ENCODE results near the gene FEV. TPM values are rescaled to one million over a fixed set of nuclear protein-coding genes. Genes with fewer than 3 reads are reported as not detected.
A peak's percentile ranks its signal among the peaks of the same experiment; 100 is the strongest.

FEV gene
- total RNA-seq, 1 donor from 2014 or later: not detected

- TF ChIP-seq CTCF (IDR thresholded peaks at IDR 0.05): no peak
- peaks cover 78% of the 10 kb centered on the region for H3K27me3 ChIP-seq
- DNase-seq: no peak
- no peak overlapping the region for H3K27ac ChIP-seq
- H3K4me3 ChIP-seq: no peak overlapping the region
- intact Hi-C loops (cut with DNase I): no loop called here
- H3K9me3 ChIP-seq: no peaks in the 10 kb centered on the region
- H3K4me1 ChIP-seq: peaks cover 20% of the 10 kb centered on the region
- ATAC-seq: no peak
- H3K36me3 ChIP-seq: no peaks in the 10 kb centered on the region
These were observed 10.6 kb upstream of the FEV start for GRCh38 chr2:218995561-218995960.

- Histone ChIP-seq H3K27me3 (peaks cover 84% of the 10 kb centered on the region), H3K4me1 (peaks cover 20% of the 10 kb centered on the region), H3K36me3 (no peaks in the 10 kb centered on the region), H3K9me3 (no peaks in the 10 kb centered on the region), H3K27ac (no peak within 1 kb of the TSS), H3K4me3 (peak within 1 kb of the TSS; percentile 35)
- intact Hi-C loops (cut with DNase I): no loop called here
- DNase-seq: peak; percentile 66
- TF ChIP-seq CTCF (IDR thresholded peaks at IDR 0.05): no peak
- peak; percentile 2 for ATAC-seq
These were observed 8.6 kb upstream of the FEV start, which contains the start of gene CRYBA2 for GRCh38 chr2:218993345-218994315. CRYBA2 (minus strand) TSS chr2:218993422; CDS start chr2:218993176, 246 bp downstream.

GRCh38 chr2:218992703-218993344 lies 7.8 kb upstream of the FEV start:
- H3K36me3 ChIP-seq: no peaks in the 10 kb centered on the region
- ATAC-seq (no peak), DNase-seq (peak; percentile 66)
- peak overlapping the region; percentile 35 for H3K4me3 ChIP-seq
- H3K4me1 ChIP-seq: peaks cover 20% of the 10 kb centered on the region
- no peak overlapping the region for H3K27ac ChIP-seq
- no peaks in the 10 kb centered on the region for H3K9me3 ChIP-seq
- peaks cover 92% of the 10 kb centered on the region for H3K27me3 ChIP-seq
- intact Hi-C loops (cut with DNase I): no loop called here
- no peak for TF ChIP-seq CTCF (IDR thresholded peaks at IDR 0.05)

GRCh38 chr2:218992196-218992595 lies 7.2 kb upstream of the FEV start:
- no peaks in the 10 kb centered on the region for H3K9me3 ChIP-seq
- DNase-seq (peak; percentile 39), ATAC-seq (no peak)
- H3K4me1 ChIP-seq: peaks cover 20% of the 10 kb centered on the region
- no peak overlapping the region for H3K27ac ChIP-seq
- no peak overlapping the region for H3K4me3 ChIP-seq
- no peaks in the 10 kb centered on the region for H3K36me3 ChIP-seq
- peaks cover 98% of the 10 kb centered on the region for H3K27me3 ChIP-seq
- TF ChIP-seq CTCF (IDR thresholded peaks at IDR 0.05): no peak
- intact Hi-C loops (cut with DNase I): no loop called here

GRCh38 chr2:218991674-218992168 lies 6.7 kb upstream of the FEV start:
- intact Hi-C loops (cut with DNase I): no loop called here
- peak; percentile 57 for DNase-seq
- H3K4me1 ChIP-seq: peaks cover 20% of the 10 kb centered on the region
- no peak for TF ChIP-seq CTCF (IDR thresholded peaks at IDR 0.05)
- no peak overlapping the region for H3K27ac ChIP-seq
- no peaks in the 10 kb centered on the region for H3K9me3 ChIP-seq
- peaks cover 98% of the 10 kb centered on the region for H3K27me3 ChIP-seq
- no peak overlapping the region for H3K4me3 ChIP-seq
- H3K36me3 ChIP-seq: no peaks in the 10 kb centered on the region
- no peak for ATAC-seq

Measured in upper lobe of right lung (tissue), 1 donor.